Muscle layer of colon (tissue), 2 donors: Measurements from ENCODE around the gene CYB5R2.

Experiments
- H3K27ac ChIP-seq: one replicate; pipeline ENCODE4 v1.7.0; 2013; ENCODE audit warnings: low read depth, mild to moderate bottlenecking, low read length, moderate library complexity
- H3K27me3 ChIP-seq, 2 donors: one replicate each; pipeline ENCODE4 v1.7.0; 2013; ENCODE audit warnings: low read length in 2 of 2, mild to moderate bottlenecking in 2 of 2; ENCODE audit not compliant: insufficient read depth in 2 of 2, control insufficient read depth in 1 of 2
- H3K36me3 ChIP-seq: one replicate; pipeline ENCODE4 v1.7.0; 2013; ENCODE audit warnings: mild to moderate bottlenecking, low read length; ENCODE audit not compliant: insufficient read depth
- H3K4me1 ChIP-seq: one replicate; pipeline ENCODE4 v1.7.0; 2013; ENCODE audit warnings: mild to moderate bottlenecking, low read length; ENCODE audit not compliant: insufficient read depth
- H3K4me3 ChIP-seq, 2 donors: one replicate each; pipeline ENCODE4 v1.7.0; 2013; ENCODE audit warnings: low read length in 2 of 2, low read depth in 1 of 2, mild to moderate bottlenecking in 1 of 2, moderate library complexity in 1 of 2
- H3K9ac ChIP-seq: one replicate; pipeline ENCODE4 v1.7.0; 2013; ENCODE audit warnings: low read length
- H3K9me3 ChIP-seq: one replicate; pipeline ENCODE4 v1.7.0; 2013; ENCODE audit warnings: mild to moderate bottlenecking, low read length
- donor health status: abdominal sarcoma.
- donor health status: Adenocarcinoma of cecum.

CYB5R2 gene

DNA sequence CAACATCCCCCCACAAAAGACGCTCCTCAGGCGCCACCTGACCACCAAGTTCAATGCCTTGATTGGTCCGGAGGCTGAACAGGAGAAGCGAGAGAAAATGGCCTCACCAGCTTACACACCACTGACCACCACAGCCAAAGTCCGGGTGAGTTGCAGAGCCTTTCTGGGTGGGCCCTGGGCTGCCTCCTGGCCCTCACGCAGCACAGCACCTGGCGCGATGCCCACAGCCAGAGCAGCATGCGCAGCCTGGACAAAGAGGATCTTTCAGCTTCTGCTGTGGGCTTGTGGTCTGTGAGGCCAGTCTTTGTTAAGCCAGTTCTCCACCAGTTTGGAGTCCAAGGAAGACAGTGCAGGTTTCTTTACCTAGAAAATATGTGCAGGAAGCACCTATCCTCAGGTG lies 21.6 kb downstream of the CYB5R2 start:
- Histone ChIP-seq H3K27me3 (no peaks in the 10 kb centered on the region), H3K4me3 (no peak overlapping the region), H3K9me3 (no peaks in the 10 kb centered on the region), H3K36me3 (peaks cover 31% of the 10 kb centered on the region), H3K9ac (no peak overlapping the region), H3K27ac (no peak overlapping the region), H3K4me1 (no peaks in the 10 kb centered on the region)

- Histone ChIP-seq H3K27me3 (no peaks in the 10 kb centered on the region), H3K4me3 (no peak overlapping the region), H3K4me1 (no peaks in the 10 kb centered on the region), H3K36me3 (peaks cover 31% of the 10 kb centered on the region), H3K9ac (no peak overlapping the region), H3K9me3 (no peaks in the 10 kb centered on the region), H3K27ac (no peak overlapping the region)
Observed at GRCh38 chr11:7651140-7651551, 22.2 kb downstream of the CYB5R2 start.

DNA sequence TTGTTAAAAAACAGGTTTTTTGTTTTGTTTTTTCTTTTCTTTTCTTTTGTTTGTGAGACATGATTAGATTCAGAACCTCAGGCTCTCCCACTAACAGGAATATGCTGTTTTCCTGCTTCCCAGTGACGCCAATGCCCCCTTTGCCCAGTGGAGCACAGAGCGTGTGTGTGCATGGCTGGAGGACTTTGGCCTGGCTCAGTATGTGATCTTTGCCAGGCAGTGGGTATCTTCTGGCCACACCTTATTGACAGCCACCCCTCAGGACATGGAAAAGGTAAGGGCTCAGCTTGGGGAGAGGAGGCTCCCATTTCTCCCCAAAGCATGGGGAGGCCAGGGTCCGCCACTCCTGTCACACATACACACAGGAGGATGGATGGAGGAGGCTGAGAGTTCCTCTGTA lies 25.0 kb downstream of the CYB5R2 start:
- Histone ChIP-seq H3K4me3 (no peak overlapping the region), H3K27me3 (no peaks in the 10 kb centered on the region), H3K27ac (no peak overlapping the region), H3K36me3 (peaks cover 18% of the 10 kb centered on the region), H3K9me3 (no peaks in the 10 kb centered on the region), H3K9ac (no peak overlapping the region), H3K4me1 (no peaks in the 10 kb centered on the region)

DNA sequence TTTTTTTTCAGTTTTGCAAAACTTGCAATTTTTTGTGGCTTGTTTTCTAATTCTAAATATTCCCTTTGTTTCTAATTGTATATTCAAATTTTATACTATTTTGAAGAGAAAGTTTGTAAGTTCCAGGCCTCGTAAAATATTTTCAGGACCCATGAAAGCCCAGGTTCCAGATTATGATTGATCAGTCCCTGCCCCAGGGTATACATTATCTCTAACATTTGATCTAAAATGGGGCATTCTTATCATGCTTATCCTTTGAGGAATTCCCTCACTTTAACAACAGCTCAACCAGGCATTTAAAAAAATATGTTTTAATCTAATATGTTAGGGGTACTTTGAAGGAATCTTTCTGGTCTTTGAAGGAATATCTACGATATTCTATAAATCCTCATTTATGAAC lies 26.4 kb downstream of the CYB5R2 start:
- peaks cover 7% of the 10 kb centered on the region for H3K36me3 ChIP-seq
- no peak overlapping the region for H3K27ac ChIP-seq
- H3K4me1 ChIP-seq: no peaks in the 10 kb centered on the region
- H3K27me3 ChIP-seq: no peaks in the 10 kb centered on the region
- H3K4me3 ChIP-seq: no peak overlapping the region
- H3K9me3 ChIP-seq: no peaks in the 10 kb centered on the region
- H3K9ac ChIP-seq: no peak overlapping the region

DNA sequence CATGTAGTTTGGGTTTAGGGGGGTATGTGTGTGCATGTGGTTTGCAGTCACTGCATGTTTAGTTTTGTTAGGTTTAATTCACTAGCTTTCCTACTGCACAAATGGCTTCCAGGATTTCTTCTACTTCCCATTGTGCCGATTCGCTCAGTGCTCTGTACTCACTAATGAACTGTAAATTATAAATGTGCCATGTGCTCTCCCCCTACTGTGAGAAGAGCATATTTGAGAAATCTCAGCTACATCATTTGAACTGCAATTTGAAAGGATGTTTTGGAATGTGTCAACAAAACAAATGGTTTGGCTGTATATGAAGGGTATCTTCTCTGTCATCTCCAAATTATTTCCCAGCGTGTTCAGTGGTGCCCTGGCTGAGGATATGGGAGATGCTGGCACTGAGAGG lies 28.1 kb downstream of the CYB5R2 start:
- Histone ChIP-seq H3K27me3 (no peaks in the 10 kb centered on the region), H3K4me1 (no peaks in the 10 kb centered on the region), H3K27ac (no peak overlapping the region), H3K9ac (no peak overlapping the region), H3K9me3 (no peaks in the 10 kb centered on the region), H3K36me3 (peaks cover 15% of the 10 kb centered on the region), H3K4me3 (no peak overlapping the region)

- no peak overlapping the region for H3K9ac ChIP-seq
- H3K36me3 ChIP-seq: peaks cover 15% of the 10 kb centered on the region
- no peak overlapping the region for H3K4me3 ChIP-seq
- H3K4me1 ChIP-seq: peaks cover 2% of the 10 kb centered on the region
- no peak overlapping the region for H3K27ac ChIP-seq
- no peaks in the 10 kb centered on the region for H3K27me3 ChIP-seq
- H3K9me3 ChIP-seq: no peaks in the 10 kb centered on the region
Observed at GRCh38 chr11:7643314-7643713, 30.0 kb downstream of the CYB5R2 start.

DNA sequence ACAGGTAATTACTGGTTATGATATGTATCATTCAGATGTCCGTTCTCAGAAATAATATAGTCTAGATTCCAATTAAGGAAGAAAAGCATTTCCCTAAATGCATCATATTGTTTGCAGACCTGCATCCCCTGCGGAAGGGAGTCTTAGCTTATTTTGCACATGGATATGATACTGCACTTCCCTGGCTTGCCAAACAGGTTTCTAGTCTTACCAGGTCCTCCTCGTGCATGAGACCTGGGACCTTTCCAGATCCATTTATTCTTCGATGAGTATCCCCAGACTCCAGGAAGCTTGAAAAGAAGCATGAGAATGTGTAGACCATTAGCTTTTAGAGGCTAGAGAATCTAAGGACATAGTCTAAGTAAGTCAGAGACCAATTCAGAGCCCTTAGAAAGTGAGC lies 30.6 kb downstream of the CYB5R2 start:
- no peak overlapping the region for H3K4me3 ChIP-seq
- peaks cover 4% of the 10 kb centered on the region for H3K4me1 ChIP-seq
- H3K9ac ChIP-seq: no peak overlapping the region
- H3K27ac ChIP-seq: no peak overlapping the region
- H3K9me3 ChIP-seq: no peaks in the 10 kb centered on the region
- H3K27me3 ChIP-seq: no peaks in the 10 kb centered on the region
- H3K36me3 ChIP-seq: peaks cover 15% of the 10 kb centered on the region

DNA sequence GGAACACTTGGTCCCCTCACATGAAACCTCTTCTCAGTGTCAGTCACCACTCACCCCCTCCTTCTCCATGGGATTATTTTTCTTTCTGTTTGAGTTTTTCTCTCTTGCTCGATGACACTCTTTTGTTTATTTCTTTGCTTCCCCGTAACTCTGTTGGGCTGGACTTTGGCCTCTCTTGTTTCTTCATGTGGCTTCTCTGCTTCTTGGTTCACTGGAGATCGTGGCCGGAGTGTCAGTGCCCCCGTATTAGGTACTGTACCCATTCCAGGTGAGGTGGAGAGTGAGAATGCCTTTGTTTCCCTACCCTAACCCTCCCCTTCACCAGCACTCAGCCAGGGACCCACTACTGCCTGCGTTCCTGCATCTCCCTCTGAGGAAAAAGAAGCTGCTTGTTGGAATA lies 32.5 kb downstream of the CYB5R2 start:
- no peak overlapping the region for H3K9ac ChIP-seq

DNA sequence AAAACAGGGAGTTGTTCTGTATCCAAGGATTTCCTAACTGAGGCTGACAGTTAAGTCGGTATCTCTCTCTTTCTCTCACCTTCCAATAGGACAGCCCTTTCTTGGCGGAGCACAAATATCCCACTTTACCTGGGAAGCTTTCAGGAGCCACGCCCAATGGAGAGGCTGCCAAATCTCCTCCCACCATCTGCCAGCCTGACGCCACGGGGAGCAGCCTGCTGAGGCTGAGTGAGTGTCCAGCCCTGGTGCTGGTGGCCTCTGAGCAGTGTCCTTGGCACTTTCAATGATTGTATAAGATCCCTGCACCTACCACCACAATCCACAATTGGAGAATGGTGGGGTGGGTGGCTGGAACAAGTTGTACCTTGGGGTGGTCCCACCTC lies 33.7 kb downstream of the CYB5R2 start:
- no peaks in the 10 kb centered on the region for H3K9me3 ChIP-seq
- H3K27me3 ChIP-seq: no peaks in the 10 kb centered on the region
- H3K36me3 ChIP-seq: peaks cover 15% of the 10 kb centered on the region
- no peak overlapping the region for H3K9ac ChIP-seq
- no peak overlapping the region for H3K4me3 ChIP-seq
- no peak overlapping the region for H3K27ac ChIP-seq
- H3K4me1 ChIP-seq: peaks cover 4% of the 10 kb centered on the region

More for the DNA sequence above, 32.5 kb downstream of the CYB5R2 start:
- Histone ChIP-seq H3K4me3 (no peak overlapping the region), H3K27me3 (no peaks in the 10 kb centered on the region), H3K36me3 (peaks cover 15% of the 10 kb centered on the region), H3K27ac (no peak overlapping the region), H3K4me1 (peaks cover 4% of the 10 kb centered on the region), H3K9me3 (no peaks in the 10 kb centered on the region)

- no peaks in the 10 kb centered on the region for H3K27me3 ChIP-seq
- no peak overlapping the region for H3K9ac ChIP-seq
- no peak overlapping the region for H3K27ac ChIP-seq
- peaks cover 21% of the 10 kb centered on the region for H3K36me3 ChIP-seq
- no peaks in the 10 kb centered on the region for H3K9me3 ChIP-seq
- H3K4me1 ChIP-seq: peaks cover 4% of the 10 kb centered on the region
- no peak overlapping the region for H3K4me3 ChIP-seq
Observed at GRCh38 chr11:7638710-7639642, 34.3 kb downstream of the CYB5R2 start.

GRCh38 chr11:7637447-7638157 lies 35.7 kb downstream of the CYB5R2 start:
- Histone ChIP-seq H3K4me3 (no peak overlapping the region), H3K9ac (no peak overlapping the region), H3K27me3 (no peaks in the 10 kb centered on the region), H3K36me3 (peaks cover 33% of the 10 kb centered on the region), H3K9me3 (no peaks in the 10 kb centered on the region), H3K4me1 (peaks cover 4% of the 10 kb centered on the region), H3K27ac (no peak overlapping the region)
